ENCODE measurements around the gene NRN1L.
A peak's percentile ranks its signal among the peaks of the same experiment; 100 is the strongest.

The NRN1L gene

DNA sequence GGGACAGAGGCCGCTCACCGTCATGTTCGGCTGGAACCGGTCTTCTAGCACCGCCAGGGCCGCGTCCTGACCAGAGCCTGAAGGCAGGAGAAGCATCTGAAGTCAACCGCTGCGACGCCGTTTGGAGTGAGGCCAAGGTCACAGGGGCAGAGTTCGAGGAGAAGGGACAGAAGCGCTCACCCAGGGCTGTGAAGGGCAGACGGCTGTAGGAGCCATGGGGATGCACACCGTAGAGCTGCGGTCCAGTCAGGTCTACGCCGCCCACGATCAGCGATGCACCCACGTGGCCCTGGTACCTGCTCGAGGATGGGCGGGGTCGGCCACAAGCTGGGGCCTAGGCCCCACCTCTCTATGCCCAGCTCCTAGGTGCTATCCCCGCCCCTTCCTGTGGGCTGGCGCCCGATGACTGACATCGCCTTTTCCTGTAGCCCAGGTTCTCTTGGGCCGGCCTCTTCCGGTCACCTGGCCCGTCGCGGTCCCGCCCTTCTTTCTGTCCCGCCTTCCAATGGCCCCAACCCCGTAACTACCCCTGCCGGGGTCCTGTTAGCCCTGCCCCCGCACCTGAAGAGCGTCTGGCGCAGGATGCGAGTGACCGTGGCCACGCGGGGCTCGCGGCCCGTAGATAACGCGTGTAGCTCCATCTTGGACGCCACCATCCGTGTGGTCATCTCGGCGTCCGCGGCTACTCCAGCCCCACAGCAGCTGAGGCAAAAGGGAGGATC, 50.9 kb downstream of the NRN1L start:
- peak; percentile 88 to 90 for DNase-seq (ENCODE audit: low read depth in 2 of 2)
